Loucy (cell line): ENCODE data around the gene IRF6.

Experiments used
- CTCF ChIP-seq: fragments of 200-600 bp; sonication (generic); conservative IDR thresholded peaks from 2 replicates; pipeline ENCODE4 v1.5.1; 2014; ENCODE audit warnings: mild to moderate bottlenecking, antibody characterized with exemption, low read length
- EZH2phosphoT487 ChIP-seq: fragments of 200-600 bp; IDR thresholded peaks from 2 replicates; pipeline ENCODE4 v1.6.1; 2018; ENCODE audit warnings: antibody characterized with exemption, mild to moderate bottlenecking, moderate library complexity, borderline replicate concordance

DNA sequence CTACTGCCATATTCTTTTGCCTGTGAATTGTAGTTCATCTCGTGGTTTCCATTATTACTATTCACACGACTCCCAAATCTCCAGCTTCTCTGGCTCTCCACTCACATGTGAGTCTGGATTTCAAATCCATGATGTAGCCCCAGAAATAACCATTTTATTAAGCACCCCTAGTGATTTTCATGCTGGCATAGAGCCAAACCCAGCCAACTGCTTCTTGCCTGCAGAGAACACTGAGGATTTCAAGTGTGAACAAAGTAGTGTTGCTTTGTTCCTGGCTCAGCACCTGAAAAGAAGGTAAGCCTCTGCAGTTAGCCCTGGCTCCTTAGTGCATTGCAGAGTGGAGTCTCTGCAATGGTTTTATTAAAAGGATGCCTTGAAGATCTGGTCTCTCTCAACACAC lies 47.7 kb upstream of the IRF6 start:
- no peak for TF ChIP-seq CTCF
- no peak for TF ChIP-seq EZH2phosphoT487
